SK-N-SH treated with all-trans-retinoic acid at 6 μM for 48 hours (cell line): ENCODE data around the gene PLAAT4.
"Not testable (repeated sequence)": the region's sequence is repeated elsewhere in the genome, so short reads cannot be mapped to it uniquely, and the experiment has no call there.

Experiments used
- ARNTL ChIP-seq: fragments of 450-650 bp; formaldehyde crosslinking; IDR thresholded peaks from 2 replicates; pipeline ENCODE4 v1.5.0; 2020; ENCODE audit warnings: low read depth, mild to moderate bottlenecking, moderate library complexity, borderline replicate concordance
- CSDC2 ChIP-seq: fragments of 250-450 bp; sonication (Bioruptor Pico); IDR thresholded peaks from 2 replicates; pipeline ENCODE4 v1.5.0; 2020; ENCODE audit warnings: mild to moderate bottlenecking, moderate library complexity
- GLIS3 ChIP-seq: fragments of 250-450 bp; sonication (Bioruptor Pico); IDR thresholded peaks from 2 replicates; pipeline ENCODE4 v1.5.0; 2020; ENCODE audit warnings: mild to moderate bottlenecking, moderate library complexity
- PATZ1 ChIP-seq: fragments of 250-450 bp; sonication (Bioruptor Pico); IDR thresholded peaks from 2 replicates; pipeline ENCODE4 v1.8.0; 2020; ENCODE audit warnings: mild to moderate bottlenecking, moderate library complexity, borderline replicate concordance
- PPARA ChIP-seq: fragments of 250-450 bp; sonication (Bioruptor Pico); IDR thresholded peaks from 2 replicates; pipeline ENCODE4 v1.5.0; 2020; ENCODE audit warnings: mild to moderate bottlenecking, borderline replicate concordance
- RARB ChIP-seq: fragments of 250-450 bp; sonication (Bioruptor Pico); IDR thresholded peaks from 2 replicates; pipeline ENCODE4 v1.8.0; 2021; ENCODE audit warnings: mild to moderate bottlenecking, moderate library complexity
- TOX ChIP-seq: fragments of 250-450 bp; sonication (Bioruptor Pico); IDR thresholded peaks from 2 replicates; pipeline ENCODE4 v1.8.0; 2021; ENCODE audit warnings: mild to moderate bottlenecking, moderate library complexity, borderline replicate concordance
- ZC3H10 ChIP-seq: fragments of 250-450 bp; sonication (Bioruptor Pico); IDR thresholded peaks from 2 replicates; pipeline ENCODE4 v1.5.1; 2021; ENCODE audit warnings: mild to moderate bottlenecking, moderate library complexity
- ZNF565 ChIP-seq: fragments of 450-650 bp; formaldehyde crosslinking; conservative IDR thresholded peaks from 2 replicates; pipeline ENCODE4 v1.5.0; 2020; ENCODE audit warnings: low read depth, mild to moderate bottlenecking, moderate library complexity
- ZNF70 ChIP-seq: fragments of 450-650 bp; formaldehyde crosslinking; IDR thresholded peaks from 2 replicates; pipeline ENCODE4 v1.5.0; 2020; ENCODE audit warnings: mild to moderate bottlenecking, moderate library complexity
- TF ChIP-seq, protein P1 (sequence below): fragments of 250-450 bp; sonication (Bioruptor Pico); IDR thresholded peaks from 2 replicates; pipeline ENCODE4 v1.5.0; 2020; ENCODE audit warnings: mild to moderate bottlenecking, moderate library complexity
- TF ChIP-seq, protein P2 (sequence below): fragments of 250-450 bp; sonication (Bioruptor Pico); IDR thresholded peaks from 2 replicates; pipeline ENCODE4 v1.5.1; 2020; ENCODE audit warnings: low read depth, mild to moderate bottlenecking, moderate library complexity

DNA sequence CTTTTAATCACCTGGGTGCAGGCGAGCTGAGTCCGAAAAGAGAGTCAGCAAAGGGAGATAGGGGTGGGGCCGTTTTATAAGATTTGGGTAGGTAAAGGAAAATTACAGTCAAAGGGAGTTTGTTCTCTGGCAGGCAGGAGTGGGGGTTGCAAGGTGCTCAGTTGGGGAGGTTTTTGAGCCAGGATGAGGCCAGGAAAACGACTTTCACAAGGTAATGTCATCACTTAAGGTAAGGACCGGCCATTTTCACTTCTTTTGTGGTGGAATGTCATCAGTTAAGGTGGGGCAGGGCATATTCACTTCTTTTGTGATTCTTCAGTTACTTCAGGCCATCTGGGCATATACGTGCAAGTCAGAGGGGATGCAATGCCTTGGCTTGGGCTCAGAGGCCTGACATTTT lies 7.2 kb upstream of the PLAAT4 start:
- not testable (repeated sequence) for TF ChIP-seq RARB (CRISPR knock-in tag); TOX; ARNTL (CRISPR knock-in tag); GLIS3 (CRISPR knock-in tag); ZNF565 (CRISPR knock-in tag); ZC3H10 (CRISPR knock-in tag); PATZ1 (CRISPR knock-in tag); PPARA (CRISPR knock-in tag); CSDC2 (CRISPR knock-in tag); ZNF70
- TF ChIP-seq, protein P1, sequence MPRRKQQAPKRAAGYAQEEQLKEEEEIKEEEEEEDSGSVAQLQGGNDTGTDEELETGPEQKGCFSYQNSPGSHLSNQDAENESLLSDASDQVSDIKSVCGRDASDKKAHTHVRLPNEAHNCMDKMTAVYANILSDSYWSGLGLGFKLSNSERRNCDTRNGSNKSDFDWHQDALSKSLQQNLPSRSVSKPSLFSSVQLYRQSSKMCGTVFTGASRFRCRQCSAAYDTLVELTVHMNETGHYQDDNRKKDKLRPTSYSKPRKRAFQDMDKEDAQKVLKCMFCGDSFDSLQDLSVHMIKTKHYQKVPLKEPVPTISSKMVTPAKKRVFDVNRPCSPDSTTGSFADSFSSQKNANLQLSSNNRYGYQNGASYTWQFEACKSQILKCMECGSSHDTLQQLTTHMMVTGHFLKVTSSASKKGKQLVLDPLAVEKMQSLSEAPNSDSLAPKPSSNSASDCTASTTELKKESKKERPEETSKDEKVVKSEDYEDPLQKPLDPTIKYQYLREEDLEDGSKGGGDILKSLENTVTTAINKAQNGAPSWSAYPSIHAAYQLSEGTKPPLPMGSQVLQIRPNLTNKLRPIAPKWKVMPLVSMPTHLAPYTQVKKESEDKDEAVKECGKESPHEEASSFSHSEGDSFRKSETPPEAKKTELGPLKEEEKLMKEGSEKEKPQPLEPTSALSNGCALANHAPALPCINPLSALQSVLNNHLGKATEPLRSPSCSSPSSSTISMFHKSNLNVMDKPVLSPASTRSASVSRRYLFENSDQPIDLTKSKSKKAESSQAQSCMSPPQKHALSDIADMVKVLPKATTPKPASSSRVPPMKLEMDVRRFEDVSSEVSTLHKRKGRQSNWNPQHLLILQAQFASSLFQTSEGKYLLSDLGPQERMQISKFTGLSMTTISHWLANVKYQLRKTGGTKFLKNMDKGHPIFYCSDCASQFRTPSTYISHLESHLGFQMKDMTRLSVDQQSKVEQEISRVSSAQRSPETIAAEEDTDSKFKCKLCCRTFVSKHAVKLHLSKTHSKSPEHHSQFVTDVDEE (CRISPR knock-in tag) = not testable (repeated sequence)
- TF ChIP-seq, protein P2, sequence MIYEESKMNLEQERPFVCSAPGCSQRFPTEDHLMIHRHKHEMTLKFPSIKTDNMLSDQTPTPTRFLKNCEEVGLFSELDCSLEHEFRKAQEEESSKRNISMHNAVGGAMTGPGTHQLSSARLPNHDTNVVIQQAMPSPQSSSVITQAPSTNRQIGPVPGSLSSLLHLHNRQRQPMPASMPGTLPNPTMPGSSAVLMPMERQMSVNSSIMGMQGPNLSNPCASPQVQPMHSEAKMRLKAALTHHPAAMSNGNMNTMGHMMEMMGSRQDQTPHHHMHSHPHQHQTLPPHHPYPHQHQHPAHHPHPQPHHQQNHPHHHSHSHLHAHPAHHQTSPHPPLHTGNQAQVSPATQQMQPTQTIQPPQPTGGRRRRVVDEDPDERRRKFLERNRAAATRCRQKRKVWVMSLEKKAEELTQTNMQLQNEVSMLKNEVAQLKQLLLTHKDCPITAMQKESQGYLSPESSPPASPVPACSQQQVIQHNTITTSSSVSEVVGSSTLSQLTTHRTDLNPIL (CRISPR knock-in tag) = not testable (repeated sequence)
